Measurements from ENCODE around the gene FUT1. TPM values are rescaled to one million over a fixed set of nuclear protein-coding genes. Genes with fewer than 3 reads are reported as not detected.

The FUT1 gene
- total and polyA plus RNA-seq, 4 donors = 0.48 to 6.8 (median 1.0) TPM

DNA sequence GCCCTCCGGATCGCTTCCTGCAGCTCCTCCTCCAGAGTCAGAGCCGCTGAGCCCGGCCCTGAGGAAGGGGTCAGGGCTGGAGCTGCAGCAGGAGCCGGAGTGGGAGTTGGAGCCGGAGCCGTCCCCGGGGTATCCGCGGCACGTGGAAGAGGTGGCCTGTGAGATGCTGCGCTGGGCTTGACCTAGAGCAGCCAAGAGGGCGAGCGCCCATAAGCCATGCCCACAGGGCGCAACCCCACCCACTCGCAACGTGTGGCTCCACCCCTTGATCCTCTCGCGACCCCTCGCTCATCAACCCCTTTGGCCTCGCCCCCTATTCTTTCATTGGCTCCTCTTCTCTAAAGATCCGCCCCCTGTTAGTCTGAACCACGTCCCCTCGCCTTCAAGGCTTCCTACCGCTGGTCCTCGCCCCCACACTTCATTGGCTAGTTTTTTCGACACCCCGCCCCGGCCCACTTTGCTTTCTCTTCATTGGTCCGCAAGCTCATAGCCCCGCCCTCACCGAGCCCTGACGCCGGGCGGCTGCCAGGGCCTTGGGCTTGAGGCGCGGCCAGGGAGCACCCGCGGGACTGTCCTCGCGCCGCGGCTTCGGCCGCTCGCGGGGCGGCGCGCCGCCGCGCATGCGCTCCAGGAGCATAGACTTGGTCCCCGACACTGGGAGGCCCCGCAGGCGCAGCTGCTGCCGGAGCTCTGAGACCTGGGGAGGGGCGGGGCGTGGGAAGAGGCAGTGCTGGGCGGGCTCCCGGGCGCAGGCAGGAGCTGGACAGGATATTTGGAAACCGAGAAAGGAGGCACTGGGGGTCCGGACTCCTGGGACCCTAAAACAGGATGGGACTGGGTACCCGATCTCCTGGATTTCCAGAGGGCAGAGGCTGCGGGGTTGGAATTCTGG is 38.3 kb downstream of the FUT1 start:
- Histone ChIP-seq H3K27me3 (ENCODE audit: control insufficient read depth in 4 of 4, insufficient read depth in 4 of 4, low read length in 3 of 4) (no peaks in the 10 kb centered on the region), H3K4me1 (ENCODE audit: control insufficient read depth in 4 of 4, insufficient read depth in 4 of 4, low read length in 3 of 4) (peaks cover 0 to 29% (median 18%) of the 10 kb centered on the region in 4 donors), H3K9me3 (ENCODE audit: control insufficient read depth in 4 of 4, low read length in 3 of 4) (no peaks in the 10 kb centered on the region), H3K9ac (ENCODE audit: low read depth in 1 of 2, low read length in 2 of 2) (peak overlapping the region; percentile 77 to 94), H3K36me3 (ENCODE audit: control insufficient read depth in 4 of 4, insufficient read depth in 3 of 4, low read depth in 1 of 4, low read length in 3 of 4) (no peaks in the 10 kb centered on the region), H3K4me3 (ENCODE audit: low read depth in 1 of 3, low read length in 3 of 3) (peak overlapping the region; percentile 44 to 72 (median 61)), H3K27ac (ENCODE audit: low read depth in 1 of 2, low read length in 2 of 2) (peak overlapping the region; percentile 82 to 89)
- under 1% methylated on average over 67 of the region's 67 CpGs for WGBS
- peak; percentile 98 for DNase-seq (ENCODE audit: low spot score)
- TF ChIP-seq GABPA (IDR thresholded peaks at IDR 0.05 in 1 of 2, conservative IDR thresholded peaks at IDR 0.05 in 1 of 2) = peak in 1 of 2 donors; percentile 56
- peak; percentile 98 for TF ChIP-seq RXRA (IDR thresholded peaks at IDR 0.05)
- no peak for TF ChIP-seq FOXA1 (IDR thresholded peaks at IDR 0.05)
- TF ChIP-seq TAF1 (conservative IDR thresholded peaks at IDR 0.05) = no peak
- TF ChIP-seq FOXA2 (IDR thresholded peaks at IDR 0.05) = no peak
- peak; percentile 89 for TF ChIP-seq NR2F2 (IDR thresholded peaks at IDR 0.05)
- peak; percentile 33 for TF ChIP-seq HNF4G (IDR thresholded peaks at IDR 0.05)
- peak; percentile 96 for TF ChIP-seq SP1 (IDR thresholded peaks at IDR 0.05)
- peak in 1 of 2 donors; percentile 26 for TF ChIP-seq JUND (IDR thresholded peaks at IDR 0.05)
- TF ChIP-seq EGR1 (IDR thresholded peaks at IDR 0.05; ENCODE audit: low read depth in 2 of 2) = peak; percentile 38 to 65
- TF ChIP-seq, protein P1, sequence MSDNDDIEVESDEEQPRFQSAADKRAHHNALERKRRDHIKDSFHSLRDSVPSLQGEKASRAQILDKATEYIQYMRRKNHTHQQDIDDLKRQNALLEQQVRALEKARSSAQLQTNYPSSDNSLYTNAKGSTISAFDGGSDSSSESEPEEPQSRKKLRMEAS (IDR thresholded peaks at IDR 0.05) = peak; percentile 30
- peak; percentile 7 to 57 for TF ChIP-seq RAD21 (IDR thresholded peaks at IDR 0.05)
- peak; percentile 34 to 69 for TF ChIP-seq HNF4A (conservative IDR thresholded peaks at IDR 0.05)
- TF ChIP-seq YY1 (IDR thresholded peaks at IDR 0.05) = peak; percentile 83
- TF ChIP-seq, protein P2, sequence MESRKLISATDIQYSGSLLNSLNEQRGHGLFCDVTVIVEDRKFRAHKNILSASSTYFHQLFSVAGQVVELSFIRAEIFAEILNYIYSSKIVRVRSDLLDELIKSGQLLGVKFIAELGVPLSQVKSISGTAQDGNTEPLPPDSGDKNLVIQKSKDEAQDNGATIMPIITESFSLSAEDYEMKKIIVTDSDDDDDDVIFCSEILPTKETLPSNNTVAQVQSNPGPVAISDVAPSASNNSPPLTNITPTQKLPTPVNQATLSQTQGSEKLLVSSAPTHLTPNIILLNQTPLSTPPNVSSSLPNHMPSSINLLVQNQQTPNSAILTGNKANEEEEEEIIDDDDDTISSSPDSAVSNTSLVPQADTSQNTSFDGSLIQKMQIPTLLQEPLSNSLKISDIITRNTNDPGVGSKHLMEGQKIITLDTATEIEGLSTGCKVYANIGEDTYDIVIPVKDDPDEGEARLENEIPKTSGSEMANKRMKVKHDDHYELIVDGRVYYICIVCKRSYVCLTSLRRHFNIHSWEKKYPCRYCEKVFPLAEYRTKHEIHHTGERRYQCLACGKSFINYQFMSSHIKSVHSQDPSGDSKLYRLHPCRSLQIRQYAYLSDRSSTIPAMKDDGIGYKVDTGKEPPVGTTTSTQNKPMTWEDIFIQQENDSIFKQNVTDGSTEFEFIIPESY (IDR thresholded peaks at IDR 0.05) = peak; percentile 39

DNA sequence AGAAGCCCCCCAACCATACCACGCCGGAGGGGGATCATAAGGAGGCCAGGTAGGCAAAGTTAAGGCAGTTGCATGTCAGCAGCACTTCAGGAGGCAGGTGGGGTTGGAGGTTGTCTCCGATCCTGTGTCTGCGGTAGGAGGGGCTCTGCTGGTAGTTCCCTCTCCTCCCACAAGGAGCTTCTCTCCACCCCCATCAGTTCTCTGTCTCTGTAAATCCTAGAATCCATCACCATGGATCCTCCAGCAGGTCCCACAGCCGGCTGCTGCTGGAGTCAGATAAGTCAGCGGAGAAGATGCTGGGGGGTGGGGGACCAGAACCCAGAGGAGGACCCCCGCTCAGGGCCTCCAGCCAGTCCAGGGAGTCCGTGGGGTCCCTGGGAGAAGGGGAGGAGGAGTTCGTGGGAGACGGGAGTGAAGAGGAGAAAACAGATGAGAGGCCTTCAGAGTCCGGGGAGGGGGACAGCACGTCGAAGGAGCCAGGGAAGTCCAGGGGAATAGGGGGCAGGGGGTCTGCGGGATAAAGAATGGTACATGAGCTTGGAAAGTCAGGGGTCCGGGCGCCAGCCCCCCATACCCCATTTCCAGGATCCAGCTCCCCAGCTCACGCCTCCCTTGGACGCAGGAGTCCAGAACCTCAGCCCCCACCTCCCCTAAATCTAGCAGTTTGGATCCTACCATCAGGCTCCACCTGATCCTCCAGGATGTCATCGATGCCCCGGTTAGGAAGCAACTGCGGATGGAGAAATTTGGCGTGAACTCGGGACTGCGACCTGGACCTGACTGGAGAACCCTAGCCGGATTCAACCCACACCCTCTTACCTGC is 39.2 kb downstream of the FUT1 start:
- Histone ChIP-seq H3K9me3 (ENCODE audit: control insufficient read depth in 4 of 4, low read length in 3 of 4) (no peaks in the 10 kb centered on the region), H3K9ac (ENCODE audit: low read depth in 1 of 2, low read length in 2 of 2) (peak overlapping the region in 1 of 2 donors; percentile 6), H3K36me3 (ENCODE audit: control insufficient read depth in 4 of 4, insufficient read depth in 3 of 4, low read depth in 1 of 4, low read length in 3 of 4) (no peaks in the 10 kb centered on the region), H3K27me3 (ENCODE audit: control insufficient read depth in 4 of 4, insufficient read depth in 4 of 4, low read length in 3 of 4) (no peaks in the 10 kb centered on the region), H3K4me3 (ENCODE audit: low read depth in 1 of 3, low read length in 3 of 3) (peak overlapping the region; percentile 44 to 61 (median 45)), H3K4me1 (ENCODE audit: control insufficient read depth in 4 of 4, insufficient read depth in 4 of 4, low read length in 3 of 4) (peaks cover 0 to 29% (median 18%) of the 10 kb centered on the region in 4 donors), H3K27ac (ENCODE audit: low read depth in 1 of 2, low read length in 2 of 2) (peak overlapping the region in 1 of 2 donors; percentile 82)
- DNase-seq (ENCODE audit: low spot score) = no peak
- TF ChIP-seq HNF4A (conservative IDR thresholded peaks at IDR 0.05) = no peak
- no peak for TF ChIP-seq FOXA1 (IDR thresholded peaks at IDR 0.05)
- no peak for TF ChIP-seq NR2F2 (IDR thresholded peaks at IDR 0.05)
- TF ChIP-seq YY1 (IDR thresholded peaks at IDR 0.05) = no peak
- TF ChIP-seq HNF4G (IDR thresholded peaks at IDR 0.05) = no peak
- no peak for TF ChIP-seq FOXA2 (IDR thresholded peaks at IDR 0.05)
- no peak for TF ChIP-seq TAF1 (conservative IDR thresholded peaks at IDR 0.05)
- TF ChIP-seq, protein P2 (IDR thresholded peaks at IDR 0.05) = no peak
- WGBS = 23% methylated on average over 25 of the region's 25 CpGs

All from liver (tissue), 9 donors.